ENCODE measurements around the gene CCDC73. TPM values are rescaled to one million over a fixed set of nuclear protein-coding genes. Genes with fewer than 3 reads are reported as not detected.
"Not testable (repeated sequence)": the region's sequence is repeated elsewhere in the genome, so short reads cannot be mapped to it uniquely, and the experiment has no call there.

The CCDC73 gene
- total and polyA plus RNA-seq, 2 donors (not counting 1 experiment from before 2014, with no cell fraction given), result 0.05 TPM; not detected in 1

DNA sequence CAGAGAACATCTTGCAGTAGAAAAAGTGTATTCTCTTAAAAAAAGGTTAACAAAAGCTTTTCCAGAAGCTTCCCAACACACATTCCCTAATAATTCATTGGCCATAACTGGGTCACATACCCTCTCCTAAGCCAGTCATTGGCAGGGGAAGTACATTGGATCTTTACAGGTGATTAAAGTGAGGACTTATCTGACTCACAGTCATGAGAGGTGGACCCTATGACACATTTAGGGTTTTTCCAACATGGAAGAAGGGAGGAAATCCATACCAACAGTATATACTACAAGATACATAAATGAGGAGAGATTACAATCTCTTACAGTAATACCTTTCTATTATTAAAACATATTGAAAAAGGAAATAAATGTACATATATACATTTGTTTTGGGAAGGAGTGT lies 72.2 kb downstream of the CCDC73 start:
- H3K4me1 Mint-ChIP-seq, result no peaks in the 10 kb centered on the region

GRCh38 chr11:32713496-32713895 lies 81.0 kb downstream of the CCDC73 start:
- WGBS (ENCODE audit: insufficient coverage), result no CpG with 5 or more reads among the region's 1 CpG
- Mint-ChIP-seq H3K27ac (no peak overlapping the region), H3K9me3 (ENCODE audit: insufficient read depth) (no peaks in the 10 kb centered on the region), H3K27me3 (peaks cover 27% of the 10 kb centered on the region), H3K4me1 (no peaks in the 10 kb centered on the region), H3K4me3 (no peak overlapping the region)
- CTCF ChIA-PET, result interaction anchor here (0.6 kb wide), 1 partner anchor 92 kb away, joined by 3 read pairs; no protein-coding TSS in a partner anchor
- DNase-seq, result no peak
- Histone ChIP-seq H4K20me1 (ENCODE audit: control insufficient read depth, insufficient read depth, low read length, poor library complexity, severe bottlenecking) (no peaks in the 10 kb centered on the region), H3K4me1 (ENCODE audit: control insufficient read depth in 2 of 2, insufficient read depth in 2 of 2, low read length in 2 of 2) (no peaks in the 10 kb centered on the region), H3K79me2 (ENCODE audit: control insufficient read depth, insufficient read depth, low read length) (no peaks in the 10 kb centered on the region), H2AFZ (ENCODE audit: insufficient read depth, low read depth, low read length, poor library complexity, severe bottlenecking) (no peak overlapping the region), H3K4me2 (replicated peaks; ENCODE audit: low read depth, low read length, poor library complexity, severe bottlenecking) (no peak overlapping the region), H3K9me3 (ENCODE audit: control extremely low read depth in 1 of 3, control insufficient read depth in 2 of 3, insufficient read depth in 1 of 3, low read length in 2 of 3) (no peaks in the 10 kb centered on the region), H3K4me3 (ENCODE audit: control extremely low read depth in 1 of 5, extremely low read depth in 1 of 5, insufficient read depth in 1 of 5, low read depth in 2 of 5, low read length in 4 of 5) (no peak overlapping the region), H3K9ac (ENCODE audit: low read length) (no peak overlapping the region), H3K27me3 (replicated peaks in 1 of 4; ENCODE audit: control extremely low read depth in 1 of 4, control insufficient read depth in 3 of 4, insufficient read depth in 4 of 4, low read length in 3 of 4) (peaks cover 0 to 4% (median 0%) of the 10 kb centered on the region in 4 experiments), H3K27ac (ENCODE audit: low read length in 2 of 2) (no peak overlapping the region), H3K36me3 (replicated peaks in 1 of 2; ENCODE audit: control extremely low read depth in 1 of 2, control insufficient read depth in 1 of 2, extremely low read depth in 1 of 2, insufficient read depth in 2 of 2, low read length in 1 of 2) (no peaks in the 10 kb centered on the region)
- intact Hi-C loops (cut with micrococcal nuclease), result loop anchor here (5.0 kb wide), 1 partner anchor 79 kb away; the partner anchor contains the start of gene CCDC73
- POLR2A ChIA-PET, result no interaction called here
- TF ChIP-seq CTCF (IDR thresholded peaks at IDR 0.05) (peak; percentile 27), EZH2 (IDR thresholded peaks at IDR 0.05; ENCODE audit: borderline replicate concordance, insufficient read depth, low read depth, low read length, poor library complexity, severe bottlenecking) (no peak)
- ATAC-seq (ENCODE audit: low read depth), result no peak

More for the DNA sequence above, 72.2 kb downstream of the CCDC73 start:
- Histone ChIP-seq H3K4me2 (replicated peaks; ENCODE audit: low read depth, low read length, poor library complexity, severe bottlenecking) (no peak overlapping the region), H3K79me2 (ENCODE audit: control insufficient read depth, insufficient read depth, low read length) (no peaks in the 10 kb centered on the region), H3K36me3 (replicated peaks in 1 of 2; ENCODE audit: control extremely low read depth in 1 of 2, control insufficient read depth in 1 of 2, extremely low read depth in 1 of 2, insufficient read depth in 2 of 2, low read length in 1 of 2) (no peaks in the 10 kb centered on the region), H3K27me3 (replicated peaks in 1 of 4; ENCODE audit: control extremely low read depth in 1 of 4, control insufficient read depth in 3 of 4, insufficient read depth in 4 of 4, low read length in 3 of 4) (no peaks in the 10 kb centered on the region), H3K27ac (ENCODE audit: low read length in 2 of 2) (no peak overlapping the region), H2AFZ (ENCODE audit: insufficient read depth, low read depth, low read length, poor library complexity, severe bottlenecking) (no peak overlapping the region), H3K9ac (ENCODE audit: low read length) (no peak overlapping the region), H3K4me3 (ENCODE audit: control extremely low read depth in 1 of 5, extremely low read depth in 1 of 5, insufficient read depth in 1 of 5, low read depth in 2 of 5, low read length in 4 of 5) (no peak overlapping the region), H4K20me1 (ENCODE audit: control insufficient read depth, insufficient read depth, low read length, poor library complexity, severe bottlenecking) (no peaks in the 10 kb centered on the region), H3K9me3 (ENCODE audit: control extremely low read depth in 1 of 3, control insufficient read depth in 2 of 3, insufficient read depth in 1 of 3, low read length in 2 of 3) (no peaks in the 10 kb centered on the region), H3K4me1 (ENCODE audit: control insufficient read depth in 2 of 2, insufficient read depth in 2 of 2, low read length in 2 of 2) (no peaks in the 10 kb centered on the region)
- no peak for ATAC-seq (ENCODE audit: low read depth)
- Mint-ChIP-seq H3K27me3 (peaks cover 15% of the 10 kb centered on the region), H3K9me3 (ENCODE audit: insufficient read depth) (no peaks in the 10 kb centered on the region), H3K4me3 (no peak overlapping the region), H3K27ac (no peak overlapping the region)
- intact Hi-C loops (cut with micrococcal nuclease), result no loop called here
- no peak for TF ChIP-seq EZH2 (IDR thresholded peaks at IDR 0.05; ENCODE audit: borderline replicate concordance, insufficient read depth, low read depth, low read length, poor library complexity, severe bottlenecking)
- no peak for TF ChIP-seq CTCF (IDR thresholded peaks at IDR 0.05)
- POLR2A ChIA-PET, result no interaction called here
- no peak for DNase-seq
- CTCF ChIA-PET, result no interaction called here

DNA sequence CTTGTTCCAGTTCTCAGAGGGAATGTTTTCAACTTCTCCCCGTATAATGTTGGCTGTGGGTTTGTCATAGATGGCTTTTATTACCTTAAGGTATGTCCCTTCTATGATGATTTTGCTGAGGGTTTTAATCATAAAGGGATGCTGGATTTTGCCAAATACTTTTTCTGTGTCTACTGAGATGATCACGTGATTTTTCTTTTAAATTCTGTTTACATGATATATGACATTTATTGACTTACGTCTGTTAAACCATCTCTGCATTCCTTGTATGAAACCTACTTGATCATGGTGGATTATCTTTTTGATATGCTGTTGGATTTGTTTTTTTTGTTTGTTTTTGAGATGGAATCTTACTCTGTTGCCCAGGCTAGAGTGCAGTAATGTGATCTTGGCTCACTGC lies 85.5 kb downstream of the CCDC73 start:
- DNase-seq; H3K36me3 ChIP-seq (replicated peaks in 1 of 2; ENCODE audit: control extremely low read depth in 1 of 2, control insufficient read depth in 1 of 2, extremely low read depth in 1 of 2, insufficient read depth in 2 of 2, low read length in 1 of 2); H3K79me2 ChIP-seq (ENCODE audit: control insufficient read depth, insufficient read depth, low read length); H3K4me1 Mint-ChIP-seq; H3K27me3 ChIP-seq (replicated peaks in 1 of 4; ENCODE audit: control extremely low read depth in 1 of 4, control insufficient read depth in 3 of 4, insufficient read depth in 4 of 4, low read length in 3 of 4); ATAC-seq (ENCODE audit: low read depth); H3K9me3 Mint-ChIP-seq (ENCODE audit: insufficient read depth); POLR2A ChIA-PET; H3K4me1 ChIP-seq (ENCODE audit: control insufficient read depth in 2 of 2, insufficient read depth in 2 of 2, low read length in 2 of 2); H3K4me2 ChIP-seq (replicated peaks; ENCODE audit: low read depth, low read length, poor library complexity, severe bottlenecking); CTCF ChIA-PET; H2AFZ ChIP-seq (ENCODE audit: insufficient read depth, low read depth, low read length, poor library complexity, severe bottlenecking); H3K4me3 ChIP-seq (ENCODE audit: control extremely low read depth in 1 of 5, extremely low read depth in 1 of 5, insufficient read depth in 1 of 5, low read depth in 2 of 5, low read length in 4 of 5); H3K4me3 Mint-ChIP-seq; H3K27ac Mint-ChIP-seq; H3K27ac ChIP-seq (ENCODE audit: low read length in 2 of 2); intact Hi-C loops (cut with micrococcal nuclease); H3K9ac ChIP-seq (ENCODE audit: low read length); H4K20me1 ChIP-seq (ENCODE audit: control insufficient read depth, insufficient read depth, low read length, poor library complexity, severe bottlenecking): not testable (repeated sequence)
- no CpG with 5 or more reads among the region's 3 CpGs for WGBS (ENCODE audit: insufficient coverage)
- H3K9me3 ChIP-seq (ENCODE audit: control extremely low read depth in 1 of 3, control insufficient read depth in 2 of 3, insufficient read depth in 1 of 3, low read length in 2 of 3), result peaks cover 0 to 16% (median 3%) of the 10 kb centered on the region in 3 donors
- peaks cover 20% of the 10 kb centered on the region for H3K27me3 Mint-ChIP-seq

Measured in B cell (primary cell).